ENCODE results near the gene PGAP3.

Gene PGAP3

DNA sequence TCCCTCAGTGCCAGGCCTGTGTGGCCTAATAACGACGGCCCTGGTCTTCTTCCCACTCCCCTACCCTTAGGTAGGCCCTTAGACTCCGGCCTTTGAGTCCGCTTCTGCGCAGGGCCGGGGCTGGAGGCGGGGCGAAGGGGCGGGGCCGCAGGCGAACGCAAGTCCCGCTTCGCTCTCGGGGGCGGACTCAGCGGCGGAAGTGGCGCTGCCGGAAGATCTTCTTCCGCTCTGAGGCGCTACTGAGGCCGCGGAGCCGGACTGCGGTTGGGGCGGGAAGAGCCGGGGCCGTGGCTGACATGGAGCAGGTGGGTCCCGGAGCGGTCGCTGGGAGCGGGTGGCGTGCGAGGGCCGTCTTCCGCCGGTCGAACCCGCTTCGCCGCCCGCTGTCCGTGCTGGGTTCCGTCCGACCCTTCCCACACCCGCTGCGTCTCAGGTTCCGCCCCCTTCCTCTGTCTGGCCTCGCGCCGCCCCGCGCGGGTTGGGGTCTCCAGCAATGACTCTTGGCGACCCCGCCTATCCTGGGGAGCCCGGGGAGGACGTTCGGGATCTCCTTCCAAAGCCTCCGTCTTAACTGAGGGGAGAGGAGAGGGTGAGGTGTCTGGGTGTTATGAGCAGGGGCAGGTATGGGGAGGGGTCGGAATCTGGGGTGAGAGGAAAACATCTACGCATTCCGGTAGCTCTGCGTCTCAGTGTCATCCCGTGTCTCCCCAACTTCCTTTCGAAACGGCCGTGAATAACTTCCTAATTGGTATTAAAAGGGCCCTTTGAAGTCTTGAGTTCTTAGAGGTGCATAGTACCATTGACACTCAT lies 50.7 kb downstream of the PGAP3 start, which contains the start of gene STARD3:
Gene STARD3 (plus strand): TSS at position 218 of the 810 bp plus-strand sequence. CDS start 16,388 bp downstream, outside the sequence.
- peak; percentile 94 for DNase-seq (ENCODE audit: low spot score)

DNA sequence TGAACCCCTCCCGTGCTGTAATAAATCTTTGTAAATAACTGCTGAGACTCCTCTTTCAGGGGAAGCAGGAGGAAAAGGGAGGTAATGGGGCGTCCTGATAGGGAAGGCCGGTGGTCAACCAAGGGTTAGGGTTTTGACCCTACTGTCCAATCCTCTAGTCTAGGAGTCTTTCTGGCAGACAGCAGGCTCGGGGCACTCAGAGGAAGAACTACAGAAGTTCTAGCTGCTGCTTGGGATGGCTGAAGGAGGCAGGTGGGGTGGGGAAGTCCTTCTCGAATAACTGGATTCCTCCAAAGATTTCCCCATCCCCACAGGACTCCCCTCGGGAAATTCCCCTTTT lies 51.3 kb downstream of the PGAP3 start:
- no peak for DNase-seq (ENCODE audit: low spot score)

DNA sequence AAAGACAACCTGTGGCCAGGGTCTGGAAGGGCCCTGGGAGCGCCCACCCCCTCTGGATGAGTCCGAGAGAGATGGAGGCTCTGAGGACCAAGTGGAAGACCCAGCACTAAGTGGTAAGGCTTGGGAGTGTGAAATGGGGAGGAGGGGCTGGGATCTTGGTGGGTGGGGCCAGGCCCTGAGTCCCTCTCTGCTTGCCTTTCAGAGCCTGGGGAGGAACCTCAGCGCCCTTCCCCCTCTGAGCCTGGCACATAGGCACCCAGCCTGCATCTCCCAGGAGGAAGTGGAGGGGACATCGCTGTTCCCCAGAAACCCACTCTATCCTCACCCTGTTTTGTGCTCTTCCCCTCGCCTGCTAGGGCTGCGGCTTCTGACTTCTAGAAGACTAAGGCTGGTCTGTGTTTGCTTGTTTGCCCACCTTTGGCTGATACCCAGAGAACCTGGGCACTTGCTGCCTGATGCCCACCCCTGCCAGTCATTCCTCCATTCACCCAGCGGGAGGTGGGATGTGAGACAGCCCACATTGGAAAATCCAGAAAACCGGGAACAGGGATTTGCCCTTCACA lies 52.2 kb downstream of the PGAP3 start:
- no peak for DNase-seq (ENCODE audit: low spot score)

DNA sequence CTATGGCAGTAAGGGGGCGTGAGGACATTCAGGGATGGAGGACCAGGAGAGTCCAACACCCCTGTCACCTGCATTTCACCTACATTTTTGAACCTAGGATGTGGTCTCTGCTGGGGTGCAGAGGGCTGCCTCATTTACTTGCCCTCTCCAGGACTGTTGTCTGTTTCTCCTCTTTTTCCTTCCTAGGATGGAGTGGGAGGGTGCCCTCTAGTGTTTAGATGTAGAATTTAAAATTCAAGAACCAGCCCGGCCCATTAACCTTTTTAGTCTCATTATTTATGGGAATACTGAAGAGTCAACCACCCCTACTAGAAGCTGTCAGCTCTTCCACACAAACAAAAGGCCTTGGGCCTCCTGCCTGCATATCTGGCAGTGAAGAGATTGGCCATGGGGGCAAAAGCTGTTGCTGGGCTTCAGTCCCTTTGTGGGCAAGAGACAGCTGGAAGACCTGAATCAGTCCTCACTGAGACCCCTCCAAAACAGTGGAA lies 53.4 kb downstream of the PGAP3 start:
- DNase-seq (ENCODE audit: low spot score): peak; percentile 60

DNA sequence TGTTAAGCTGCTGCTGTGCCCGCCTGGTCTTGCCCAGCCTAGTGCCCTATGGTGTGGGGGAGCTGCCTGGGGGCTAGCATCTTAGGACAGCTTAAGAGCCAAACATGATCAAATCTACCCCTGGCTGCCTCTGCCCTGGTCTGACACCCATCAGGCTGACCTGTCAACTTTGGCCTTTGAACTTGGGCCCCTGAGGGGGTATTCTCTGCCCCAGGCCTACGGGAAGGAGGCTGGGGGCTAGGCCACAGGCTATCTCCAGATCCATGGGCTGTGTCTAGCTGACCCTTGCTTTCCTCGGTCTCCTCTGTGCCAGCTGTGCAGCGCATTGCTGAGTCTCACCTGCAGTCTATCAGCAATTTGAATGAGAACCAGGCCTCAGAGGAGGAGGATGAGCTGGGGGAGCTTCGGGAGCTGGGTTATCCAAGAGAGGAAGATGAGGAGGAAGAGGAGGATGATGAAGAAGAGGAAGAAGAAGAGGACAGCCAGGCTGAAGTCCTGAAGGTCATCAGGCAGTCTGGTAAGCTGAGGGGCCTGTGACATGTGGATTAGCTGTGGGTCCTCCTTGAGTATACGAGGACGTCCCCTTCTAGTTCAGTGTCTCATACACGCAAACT lies 54.2 kb downstream of the PGAP3 start:
- no peak for DNase-seq (ENCODE audit: low spot score)

DNA sequence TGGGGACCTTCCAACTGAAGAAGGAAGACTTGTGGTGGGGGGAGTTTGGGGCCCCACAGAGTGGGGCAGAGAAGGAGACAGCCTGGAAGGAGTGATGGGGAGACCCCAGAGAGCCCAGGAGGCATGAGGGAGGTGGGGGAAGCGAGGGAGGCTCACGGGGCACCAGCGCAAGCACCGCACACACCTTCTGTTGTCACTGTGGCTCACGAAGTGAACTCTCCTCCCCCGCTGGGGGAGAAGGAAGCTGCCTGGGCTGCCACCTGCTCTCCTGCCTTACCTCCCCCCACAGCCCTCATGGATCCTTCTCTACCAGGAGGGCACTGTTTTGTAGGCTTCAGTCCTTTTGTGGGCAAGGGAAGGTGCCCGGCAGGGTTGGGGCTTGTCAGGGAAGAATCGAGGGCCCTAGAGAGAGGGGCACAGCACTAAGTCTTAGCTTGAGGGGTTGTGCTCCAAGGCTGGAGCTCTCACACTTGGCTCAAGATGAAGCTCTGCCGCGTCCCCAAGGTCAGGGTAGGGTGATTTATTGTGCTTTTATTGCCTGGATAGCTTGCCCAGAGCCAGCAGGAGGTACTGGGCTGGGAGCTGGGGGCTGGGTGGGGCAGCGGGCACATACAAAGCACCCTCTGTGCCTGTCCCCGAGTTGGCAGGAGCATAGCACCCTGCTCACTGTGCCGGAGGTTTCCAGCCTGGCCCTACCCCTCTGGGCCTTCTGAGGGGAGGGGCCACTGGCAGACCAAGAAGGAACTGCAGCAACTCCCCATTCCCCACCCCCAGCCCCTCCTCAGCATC lies 55.5 kb downstream of the PGAP3 start:
- peak; percentile 89 for DNase-seq (ENCODE audit: low spot score)

DNA sequence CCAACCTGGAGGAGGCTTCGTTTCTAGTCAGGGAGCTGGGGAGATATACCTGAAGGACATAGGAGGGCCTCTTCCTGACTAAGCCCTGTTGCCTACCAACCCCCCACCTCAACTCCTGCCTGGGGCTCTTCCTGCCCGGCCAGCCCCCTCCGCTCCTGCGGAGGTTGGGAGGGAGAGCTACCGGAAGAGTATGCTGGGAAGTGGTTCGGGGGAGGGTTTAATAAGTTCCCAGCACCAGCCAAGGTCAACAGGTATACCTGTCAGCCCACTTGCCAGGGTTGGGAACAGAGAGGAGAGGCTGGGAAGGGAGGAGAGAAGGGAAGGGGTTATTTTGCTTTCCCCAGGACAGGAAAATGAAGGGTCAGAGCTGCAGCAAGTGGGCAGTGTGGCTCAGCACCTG lies 56.5 kb downstream of the PGAP3 start:
- DNase-seq (ENCODE audit: low spot score): no peak

DNA sequence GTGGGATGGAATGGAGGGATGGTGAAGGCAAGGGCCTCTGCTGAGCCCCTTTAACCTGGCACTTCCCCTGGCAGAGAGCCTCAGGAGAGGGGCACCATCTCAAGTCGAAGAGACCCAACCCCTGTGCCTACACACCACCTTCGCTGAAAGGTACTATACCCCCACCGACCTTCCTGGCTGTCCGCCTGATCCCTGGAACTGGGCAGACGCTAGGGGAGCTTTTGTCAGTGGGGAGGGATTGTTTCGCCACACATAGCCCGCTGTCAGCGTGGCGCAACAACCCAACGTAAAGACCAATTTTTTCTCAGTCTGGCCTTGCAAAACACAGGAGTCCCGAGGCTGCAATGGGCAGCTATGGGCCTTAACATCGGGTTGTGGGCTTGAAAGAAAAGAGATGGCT lies 58.0 kb downstream of the PGAP3 start:
- no peak for DNase-seq (ENCODE audit: low spot score)

DNA sequence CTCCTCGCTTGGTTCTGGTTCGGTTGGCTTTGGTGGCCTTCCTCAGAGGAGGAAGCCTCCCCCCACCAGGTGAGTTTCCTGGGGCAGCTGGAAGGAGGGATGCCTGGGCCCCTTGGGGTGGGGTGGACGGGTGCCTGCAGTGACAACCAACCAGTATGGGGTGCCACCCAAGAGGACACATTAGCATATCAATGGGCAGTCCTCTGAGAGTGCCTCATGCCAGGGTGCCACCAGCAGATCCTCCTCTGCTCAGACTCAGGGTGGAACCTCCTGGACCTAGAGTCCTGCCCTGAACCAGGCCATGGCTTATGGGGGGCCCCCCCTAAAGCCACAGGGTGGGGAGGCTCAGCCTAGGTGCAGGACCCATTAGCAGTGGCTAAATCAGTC lies 58.4 kb downstream of the PGAP3 start:
- DNase-seq (ENCODE audit: low spot score): no peak

DNA sequence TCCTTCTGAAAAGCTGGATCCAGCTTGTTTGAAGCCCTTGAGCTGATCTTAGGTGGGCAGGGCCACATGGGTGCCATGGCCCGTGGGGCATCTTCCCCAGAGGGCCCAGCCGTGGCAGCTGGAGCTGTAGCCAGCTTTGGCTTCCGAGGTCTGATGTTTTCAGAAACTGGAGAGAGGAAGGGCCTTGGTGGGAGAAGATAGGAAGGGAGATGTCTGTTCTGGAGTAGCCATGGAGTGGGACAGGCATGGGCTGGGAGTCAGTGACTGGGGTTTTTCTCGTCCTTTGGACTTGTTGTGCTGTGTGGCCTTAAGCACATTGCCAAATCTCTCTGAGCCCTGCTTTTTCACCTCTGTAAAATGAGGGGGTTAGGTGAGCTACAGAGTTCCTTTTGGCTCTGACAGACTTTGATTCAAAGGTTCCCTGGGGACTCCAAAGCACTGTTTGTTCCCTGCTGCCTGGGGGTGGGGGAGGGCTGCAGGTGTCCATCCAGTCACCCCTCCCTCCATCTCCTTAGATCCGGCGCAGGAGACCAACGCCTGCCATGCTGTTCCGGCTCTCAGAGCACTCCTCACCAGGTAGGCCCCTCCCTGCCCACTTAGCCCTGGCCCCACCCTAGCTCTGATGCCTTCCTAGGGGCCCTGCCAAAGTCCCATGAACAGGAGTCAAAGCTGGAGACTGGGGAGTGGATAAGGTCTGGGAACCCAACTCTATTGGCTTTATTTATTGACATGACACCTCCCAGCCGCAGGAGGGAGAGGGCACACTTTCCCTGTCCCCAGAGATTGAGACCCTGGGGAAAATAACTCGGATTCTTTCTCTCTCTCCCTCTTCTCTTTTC lies 59.0 kb downstream of the PGAP3 start:
- DNase-seq (ENCODE audit: low spot score): no peak

DNA sequence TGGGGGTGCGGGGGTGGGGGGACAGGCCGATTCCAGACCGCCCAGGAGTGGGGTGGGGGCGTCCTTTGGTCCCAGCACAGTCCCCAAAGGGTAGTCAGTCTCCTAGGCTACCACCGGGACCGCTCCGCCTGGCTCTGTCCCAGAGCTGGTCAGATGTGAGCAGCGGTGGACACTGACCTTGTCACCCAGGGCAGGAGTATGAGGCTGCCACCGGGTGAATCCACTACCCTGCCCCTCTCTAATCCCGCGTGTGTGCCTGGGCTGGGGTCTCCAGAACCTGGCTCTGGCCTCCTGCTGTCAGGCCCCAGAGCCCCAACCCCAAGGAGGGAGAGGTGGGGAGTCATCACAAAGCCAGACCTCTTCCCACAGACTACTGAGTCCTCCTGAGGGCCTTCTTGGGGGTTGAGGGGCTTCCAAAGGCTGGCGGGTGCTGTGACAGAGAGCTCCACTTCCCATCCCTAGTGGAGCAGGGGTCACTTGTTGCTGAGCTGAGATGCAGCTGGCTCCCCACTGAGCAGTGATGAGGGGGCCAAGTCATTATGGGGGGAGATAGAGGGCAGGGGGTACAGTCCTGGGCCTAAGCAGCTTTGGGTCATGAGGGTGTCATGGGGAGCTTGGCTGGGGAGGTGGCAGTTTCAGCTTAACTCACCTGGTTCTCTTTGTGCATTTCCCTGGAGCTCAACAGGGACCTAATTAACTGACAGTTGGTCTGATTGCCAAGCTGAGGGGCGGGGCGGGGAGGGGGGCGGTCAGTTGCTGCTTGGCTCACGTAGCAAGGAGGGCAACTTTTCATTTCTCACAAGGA lies 59.9 kb downstream of the PGAP3 start:
- DNase-seq (ENCODE audit: low spot score): no peak

DNA sequence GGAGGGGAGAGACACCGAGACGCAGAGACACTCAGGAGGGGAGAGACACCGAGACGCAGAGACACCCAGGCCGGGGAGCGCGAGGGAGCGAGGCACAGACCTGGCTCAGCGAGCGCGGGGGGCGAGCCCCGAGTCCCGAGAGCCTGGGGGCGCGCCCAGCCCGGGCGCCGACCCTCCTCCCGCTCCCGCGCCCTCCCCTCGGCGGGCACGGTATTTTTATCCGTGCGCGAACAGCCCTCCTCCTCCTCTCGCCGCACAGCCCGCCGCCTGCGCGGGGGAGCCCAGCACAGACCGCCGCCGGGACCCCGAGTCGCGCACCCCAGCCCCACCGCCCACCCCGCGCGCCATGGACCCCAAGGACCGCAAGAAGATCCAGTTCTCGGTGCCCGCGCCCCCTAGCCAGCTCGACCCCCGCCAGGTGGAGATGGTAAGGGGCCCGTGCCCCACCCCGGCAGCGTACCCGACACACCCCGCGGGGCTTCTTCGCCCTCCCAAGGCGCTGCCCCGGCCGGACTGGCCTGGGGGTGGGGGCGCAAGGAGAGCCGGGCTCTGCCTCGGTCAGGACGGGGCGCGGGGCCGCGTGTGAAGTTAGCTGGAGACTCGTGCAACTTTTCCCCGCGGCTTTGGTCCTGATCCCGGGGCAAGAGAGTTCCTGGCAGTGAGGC lies 60.7 kb downstream of the PGAP3 start:
- no peak for DNase-seq (ENCODE audit: low spot score)

DNA sequence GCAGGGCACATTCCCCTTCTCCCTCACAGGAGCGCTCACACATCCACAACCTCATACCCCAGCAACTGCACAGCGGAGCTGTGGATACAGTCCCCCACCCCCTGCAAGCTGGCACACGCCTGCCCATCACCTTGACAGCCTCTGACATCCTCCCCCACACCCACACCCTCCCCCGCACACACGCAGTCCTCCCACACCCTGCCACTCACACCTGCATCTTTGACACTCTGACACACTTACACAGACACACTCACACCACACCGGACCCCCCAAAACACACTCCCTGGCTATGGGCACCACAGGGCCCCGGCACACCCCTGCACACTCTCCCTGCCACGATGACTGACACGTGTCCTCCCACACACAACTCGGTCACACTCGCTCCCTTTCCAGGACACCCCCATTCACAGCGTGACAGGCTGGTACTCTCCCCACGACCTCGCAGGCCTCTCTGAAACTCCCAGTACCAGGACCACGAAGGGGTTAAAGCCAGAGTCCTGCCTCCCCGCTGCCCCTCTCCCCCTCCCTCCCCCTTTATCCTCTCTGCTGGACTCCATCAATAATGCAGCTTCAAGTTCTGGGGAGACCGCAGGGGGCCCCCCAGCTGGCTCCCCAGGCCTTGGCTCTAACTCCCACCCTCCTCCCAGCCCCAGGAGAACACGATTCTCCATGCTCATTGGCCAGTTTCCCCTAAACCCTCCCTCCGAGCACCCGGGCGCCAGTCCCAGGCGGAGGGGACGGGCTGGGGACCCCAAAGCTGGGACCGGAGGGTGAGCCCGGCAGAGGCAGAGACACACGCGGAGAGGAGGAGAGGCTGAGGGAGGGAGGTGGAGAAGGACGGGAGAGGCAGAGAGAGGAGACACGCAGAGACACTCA lies 61.4 kb downstream of the PGAP3 start, which contains the start of gene PPP1R1B:
Gene PPP1R1B (plus strand): TSS at position 782 of the 876 bp plus-strand sequence. CDS start 441 bp downstream, outside the sequence.
- DNase-seq (ENCODE audit: low spot score): peak; percentile 55

DNA sequence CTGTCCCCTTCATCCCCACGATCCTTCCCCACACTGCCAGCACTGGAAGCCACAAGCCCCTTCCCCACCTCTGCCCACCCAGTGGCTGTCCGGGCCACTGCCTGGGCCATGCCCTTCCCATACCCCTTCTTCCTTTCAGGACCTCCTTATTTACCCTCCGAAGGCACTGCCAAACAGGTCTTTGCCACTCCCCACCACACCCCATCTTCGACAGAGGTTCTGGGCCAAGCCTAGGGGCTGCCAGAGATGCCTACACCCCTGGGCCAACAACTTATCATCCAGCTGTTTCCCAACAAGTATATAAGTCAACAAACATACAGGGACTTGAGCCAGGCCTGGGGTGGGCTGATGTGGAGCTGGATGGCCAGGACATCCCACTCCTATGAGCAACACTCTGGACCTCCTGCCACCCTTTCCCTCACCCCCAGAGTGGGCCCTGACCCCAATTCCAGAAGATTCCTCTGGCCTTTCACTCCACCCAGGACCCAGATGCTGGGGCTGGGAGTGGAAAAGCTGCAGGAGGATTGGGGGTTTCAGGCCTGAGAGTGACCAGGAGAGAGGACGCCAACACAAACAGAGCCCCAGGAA lies 62.6 kb downstream of the PGAP3 start:
- no peak for DNase-seq (ENCODE audit: low spot score)

DNA sequence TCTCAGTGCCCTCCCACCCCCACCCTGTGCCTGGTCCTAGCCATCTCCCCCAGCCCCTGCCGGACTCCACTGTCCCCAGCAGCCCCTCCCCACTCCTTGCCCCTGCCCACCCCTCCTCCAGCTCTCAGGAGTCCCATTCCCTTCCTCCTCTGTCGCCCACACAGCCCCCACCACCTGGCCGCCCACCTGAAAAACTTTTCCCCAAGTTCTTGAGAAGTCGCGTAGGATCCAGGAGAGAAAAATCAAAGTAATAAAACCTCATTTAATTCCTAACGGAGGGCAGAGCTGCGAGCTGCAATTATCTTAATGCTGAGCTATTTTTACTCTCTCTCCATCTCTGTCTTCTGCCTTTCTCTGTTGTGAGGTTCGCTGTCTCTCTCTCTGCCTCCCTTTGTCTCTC lies 63.5 kb downstream of the PGAP3 start:
- no peak for DNase-seq (ENCODE audit: low spot score)

DNA sequence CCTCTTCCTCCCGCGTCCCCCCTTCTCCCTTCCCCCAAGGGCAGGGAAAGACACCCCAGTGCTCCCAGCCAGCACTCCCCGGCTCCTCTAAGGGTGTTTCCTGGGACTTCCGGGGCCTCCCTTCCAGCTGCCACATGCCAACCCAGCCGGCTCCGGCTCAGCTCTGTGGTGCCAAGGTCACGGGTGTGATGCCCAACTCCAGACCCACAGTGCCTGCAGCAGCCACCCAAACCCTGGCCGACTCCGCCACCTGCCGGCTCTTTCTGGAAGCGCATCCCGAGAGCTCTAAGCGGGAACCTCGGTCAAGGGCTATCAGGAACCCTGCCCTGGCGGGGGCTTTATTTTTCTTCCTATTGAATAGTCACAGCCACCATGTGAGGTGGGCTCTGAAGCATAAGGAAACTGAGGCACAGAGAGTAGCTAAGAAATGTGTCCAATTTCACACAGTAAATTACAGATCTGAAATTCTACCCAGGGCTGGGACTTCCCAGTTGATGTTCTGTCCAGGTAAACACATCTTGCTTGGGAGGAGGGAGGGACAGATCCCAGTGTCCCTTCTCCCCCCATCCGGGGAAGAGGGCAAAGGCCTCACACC lies 64.4 kb downstream of the PGAP3 start:
- peak; percentile 85 for DNase-seq (ENCODE audit: low spot score)

DNA sequence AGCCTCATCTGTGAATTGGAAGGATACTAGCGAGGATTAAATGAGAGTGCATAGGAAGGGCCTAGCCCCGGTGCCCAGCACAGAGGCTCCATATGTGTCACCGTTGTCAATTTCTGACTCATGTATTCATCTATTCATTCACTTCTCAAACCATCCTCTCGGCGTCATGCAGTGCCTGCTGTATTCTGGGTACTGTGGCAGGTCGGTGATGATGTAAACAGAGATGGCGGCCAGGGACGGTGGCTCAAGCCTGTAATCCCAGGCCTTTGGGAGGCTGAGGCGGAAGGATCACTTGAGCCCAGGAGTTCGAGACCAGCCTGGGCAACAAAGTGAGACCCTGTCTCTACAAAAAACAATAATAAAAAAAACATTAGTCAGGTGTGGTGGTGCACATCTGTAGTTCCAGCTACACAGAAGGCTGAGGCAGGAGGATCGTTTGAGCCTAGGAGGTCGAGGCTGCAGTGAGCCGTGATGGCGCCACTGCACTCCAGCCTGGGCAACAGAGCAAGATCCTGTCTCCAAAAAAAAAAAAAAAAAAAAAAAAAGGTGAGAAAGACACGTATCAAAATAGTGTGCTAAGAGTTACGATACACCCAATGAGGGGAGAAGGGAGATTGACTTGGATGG lies 65.4 kb downstream of the PGAP3 start:
- no peak for DNase-seq (ENCODE audit: low spot score)
